Stomach (tissue), 4 donors: ENCODE results near the gene FHIP1A.

Source experiments
- CTCF ChIP-seq, 7 experiments: fragments of 450-650 bp in 4 of 7; fragments of 200-600 bp in 3 of 7; sonication (generic) in 3 of 7; IDR thresholded peaks; one replicate each; pipeline ENCODE4 v1.5.1; 2016 to 2019; ENCODE audit warnings: antibody characterized with exemption in 7 of 7, control low read depth in 2 of 7, mild to moderate bottlenecking in 1 of 7
- EP300 ChIP-seq: sonication (generic); formaldehyde crosslinking; IDR thresholded peaks from one replicate; pipeline ENCODE4 v1.6.1; 2017; ENCODE audit warnings: antibody characterized with exemption
- POLR2A ChIP-seq, 4 donors: fragments of 450-650 bp; IDR thresholded peaks; one replicate each; pipeline ENCODE4 v1.6.1; 2016; ENCODE audit warnings: antibody characterized with exemption in 4 of 4, control low read depth in 2 of 4, mild to moderate bottlenecking in 1 of 4, moderate library complexity in 1 of 4
- POLR2AphosphoS5 ChIP-seq, 3 donors: sonication (generic); formaldehyde crosslinking; IDR thresholded peaks; one replicate each; pipeline ENCODE4 v1.6.1; 2016; ENCODE audit warnings: antibody characterized with exemption in 3 of 3

GRCh38 chr4:151434183-151434860 is 25.3 kb downstream of the FHIP1A start:
- TF ChIP-seq CTCF (IDR thresholded peaks at IDR 0.05) (no peak), POLR2A (IDR thresholded peaks at IDR 0.05) (no peak), POLR2AphosphoS5 (IDR thresholded peaks at IDR 0.05) (no peak), EP300 (no peak)
